Hypothalamus (tissue), 51 donors: ENCODE results near the gene CR2.
"Not testable (repeated sequence)": the region's sequence is repeated elsewhere in the genome, so short reads cannot be mapped to it uniquely, and the experiment has no call there.

ENCODE experiments used
- DNase-seq, 51 donors: peaks; one replicate each; lab custom pipeline; 2025; lab: John Stamatoyannopoulos, UW

CR2 gene

GRCh38 chr1:207501071-207501470 lies 46.9 kb downstream of the CR2 start:
- no peak for DNase-seq

- DNase-seq = no peak
Measured at GRCh38 chr1:207502726-207503125, 48.6 kb downstream of the CR2 start.

- no peak for DNase-seq
Measured at GRCh38 chr1:207503950-207504349, 49.8 kb downstream of the CR2 start.

- DNase-seq = no peak
Measured at GRCh38 chr1:207504438-207504837, 50.3 kb downstream of the CR2 start.

- no peak for DNase-seq
Measured at GRCh38 chr1:207510444-207510843, 56.3 kb downstream of the CR2 start.

GRCh38 chr1:207514890-207515289 lies 60.8 kb downstream of the CR2 start:
- no peak for DNase-seq

GRCh38 chr1:207516729-207517128 lies 62.6 kb downstream of the CR2 start:
- DNase-seq = no peak

- DNase-seq = no peak
Measured at GRCh38 chr1:207518608-207519236, 64.6 kb downstream of the CR2 start.

- no peak for DNase-seq
Measured at GRCh38 chr1:207519505-207520399, 65.6 kb downstream of the CR2 start.

- not testable (repeated sequence) for DNase-seq
Measured at GRCh38 chr1:207520400-207521345, 66.5 kb downstream of the CR2 start.

GRCh38 chr1:207525239-207525638 lies 71.1 kb downstream of the CR2 start:
- peak in 6 of 51 donors; percentile 1 to 18 (median 2) for DNase-seq

- not testable (repeated sequence) for DNase-seq
Measured at GRCh38 chr1:207528401-207528800, 74.3 kb downstream of the CR2 start.

- DNase-seq = not testable (repeated sequence)
Measured at GRCh38 chr1:207536263-207536662, 82.1 kb downstream of the CR2 start.
